Neutrophil (primary cell): ENCODE data around the gene LPP.

Source experiments
- H3K27ac ChIP-seq: fragments of 200-600 bp; sonication (generic); 2 replicates; pipeline ENCODE4 v1.5.1; 2016; ENCODE audit warnings: mild to moderate bottlenecking, moderate library complexity
- H3K27me3 ChIP-seq: fragments of 200-600 bp; sonication (generic); 2 replicates; pipeline ENCODE4 v1.6.0; 2016; ENCODE audit warnings: mild to moderate bottlenecking
- H3K36me3 ChIP-seq: fragments of 200-600 bp; sonication (generic); 2 replicates; pipeline ENCODE4 v1.5.1; 2017
- H3K4me1 ChIP-seq, 2 experiments: fragments of 200-600 bp in 1 of 2; sonication (generic) in 1 of 2; 1 replicate in 1 of 2; 2 replicates in 1 of 2; pipeline versions ENCODE4 v1.5.1 to v1.6.1; 2013 to 2016; ENCODE audit warnings: low read depth in 1 of 2, low read length in 1 of 2, mild to moderate bottlenecking in 1 of 2, moderate library complexity in 1 of 2; ENCODE audit not compliant: control insufficient read depth in 1 of 2, insufficient read depth in 1 of 2
- H3K4me3 ChIP-seq, 2 experiments: fragments of 200-600 bp in 1 of 2; sonication (generic) in 1 of 2; 1 replicate in 1 of 2; 2 replicates in 1 of 2; pipeline ENCODE4 v1.5.1; 2013 to 2016; ENCODE audit warnings: low read depth in 1 of 2, low read length in 1 of 2, mild to moderate bottlenecking in 1 of 2, moderate library complexity in 1 of 2
- H3K9me3 ChIP-seq: fragments of 200-600 bp; sonication (generic); 2 replicates; pipeline ENCODE4 v1.5.1; 2016
- CTCF ChIP-seq: fragments of 200-600 bp; sonication (generic); IDR thresholded peaks from 2 replicates; pipeline ENCODE4 v1.5.1; 2016; ENCODE audit warnings: antibody characterized with exemption

Gene LPP

GRCh38 chr3:188926741-188927511 is 773.0 kb downstream of the LPP start:
- TF ChIP-seq CTCF, result no peak
- Histone ChIP-seq H3K27me3 (no peaks in the 10 kb centered on the region), H3K9me3 (no peaks in the 10 kb centered on the region), H3K4me3 (no peak overlapping the region), H3K4me1 (no peaks in the 10 kb centered on the region), H3K36me3 (no peaks in the 10 kb centered on the region), H3K27ac (no peak overlapping the region)

GRCh38 chr3:188927971-188928370 is 774.0 kb downstream of the LPP start:
- Histone ChIP-seq H3K27me3 (no peaks in the 10 kb centered on the region), H3K27ac (no peak overlapping the region), H3K36me3 (no peaks in the 10 kb centered on the region), H3K4me1 (no peaks in the 10 kb centered on the region), H3K4me3 (no peak overlapping the region), H3K9me3 (no peaks in the 10 kb centered on the region)
- TF ChIP-seq CTCF, result no peak

GRCh38 chr3:188929137-188929536 is 775.2 kb downstream of the LPP start:
- Histone ChIP-seq H3K36me3 (no peaks in the 10 kb centered on the region), H3K27me3 (no peaks in the 10 kb centered on the region), H3K4me1 (no peaks in the 10 kb centered on the region), H3K4me3 (no peak overlapping the region), H3K27ac (no peak overlapping the region), H3K9me3 (no peaks in the 10 kb centered on the region)
- no peak for TF ChIP-seq CTCF

GRCh38 chr3:188931036-188931435 is 777.1 kb downstream of the LPP start:
- Histone ChIP-seq H3K27ac (no peak overlapping the region), H3K36me3 (no peaks in the 10 kb centered on the region), H3K9me3 (no peaks in the 10 kb centered on the region), H3K4me3 (no peak overlapping the region), H3K27me3 (no peaks in the 10 kb centered on the region), H3K4me1 (no peaks in the 10 kb centered on the region)
- TF ChIP-seq CTCF, result no peak

GRCh38 chr3:188931531-188931930 is 777.6 kb downstream of the LPP start:
- H3K27me3 ChIP-seq, result no peaks in the 10 kb centered on the region
- TF ChIP-seq CTCF, result no peak
- no peaks in the 10 kb centered on the region for H3K36me3 ChIP-seq
- no peaks in the 10 kb centered on the region for H3K4me1 ChIP-seq
- no peaks in the 10 kb centered on the region for H3K9me3 ChIP-seq
- no peak overlapping the region for H3K4me3 ChIP-seq
- no peak overlapping the region for H3K27ac ChIP-seq
